ENCODE measurements around the gene RPL7A. TPM values are rescaled to one million over a fixed set of nuclear protein-coding genes. Genes with fewer than 3 reads are reported as not detected.

Gene RPL7A
- total and polyA plus RNA-seq, 2 donors (not counting 3 experiments of a cell fraction or from before 2014, with no cell fraction given) = 2,112 to 2,329 TPM

DNA sequence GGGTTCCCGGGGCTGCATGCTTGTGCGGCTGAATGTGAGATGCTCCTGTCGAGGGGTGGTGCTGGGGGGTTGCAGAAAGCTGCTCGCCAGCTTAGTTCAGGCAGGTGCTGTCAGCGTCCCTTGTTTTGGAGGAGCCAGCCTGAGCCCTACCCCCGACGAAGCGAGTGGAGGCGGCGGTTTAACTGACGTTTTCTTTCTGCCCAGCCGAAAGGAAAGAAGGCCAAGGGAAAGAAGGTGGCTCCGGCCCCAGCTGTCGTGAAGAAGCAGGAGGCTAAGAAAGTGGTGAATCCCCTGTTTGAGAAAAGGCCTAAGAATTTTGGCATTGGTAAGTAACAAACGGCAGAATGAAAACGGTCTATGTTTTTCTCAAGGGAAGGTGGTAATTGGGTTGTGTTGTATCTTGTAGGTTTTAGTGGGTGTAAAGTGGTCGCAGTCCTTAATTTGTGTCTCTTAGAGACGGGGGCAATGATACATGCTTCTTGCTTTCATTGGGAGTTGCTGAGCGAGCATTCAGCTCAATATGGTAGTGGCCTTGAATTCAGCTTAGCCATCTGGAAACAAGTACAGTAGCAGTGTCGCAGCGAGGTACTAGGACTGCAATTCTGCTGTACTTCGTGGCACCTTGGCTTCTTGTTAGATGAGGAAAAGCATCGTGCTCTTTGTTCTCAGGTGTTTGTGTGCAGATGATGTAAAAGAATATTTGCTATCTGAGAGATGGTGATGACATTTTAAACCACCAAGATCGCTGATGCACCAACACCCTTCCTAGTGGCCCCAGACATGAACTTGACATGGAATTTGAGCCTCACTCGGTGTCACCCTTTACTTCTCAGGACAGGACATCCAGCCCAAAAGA is 928 bp downstream of the RPL7A start:
- TF ChIP-seq POLR2A (IDR thresholded peaks at IDR 0.05; ENCODE audit: low read depth, low read length) (peak; percentile 26), GATA2 (IDR thresholded peaks at IDR 0.05; ENCODE audit: insufficient read depth, insufficient read length, low read depth, low read length) (no peak)
- Histone ChIP-seq H3K9ac (replicated peaks; ENCODE audit: extremely low read depth, insufficient read depth, low read length) (peak overlapping the region; percentile 98), H3K4me3 (replicated peaks in 1 of 3; ENCODE audit: insufficient read depth in 1 of 3, low read depth in 1 of 3, low read length in 3 of 3) (peak overlapping the region; percentile 69 to 84 (median 83)), H3K27me3 (ENCODE audit: control insufficient read depth in 2 of 2, insufficient read depth in 2 of 2, low read length in 2 of 2) (no peaks in the 10 kb centered on the region), H3K27ac (ENCODE audit: insufficient read depth, low read depth, low read length) (peak overlapping the region; percentile 91), H3K36me3 (ENCODE audit: control insufficient read depth in 2 of 2, extremely low read depth in 1 of 2, insufficient read depth in 2 of 2, low read length in 2 of 2) (peaks cover 15 to 40% of the 10 kb centered on the region in 2 experiments), H3K4me1 (ENCODE audit: control insufficient read depth, extremely low read depth, insufficient read depth, low read length) (peaks cover 14% of the 10 kb centered on the region), H2AFZ (ENCODE audit: low read depth, low read length) (no peak overlapping the region), H3K79me2 (ENCODE audit: control insufficient read depth, insufficient read depth, low read length) (peaks cover 40% of the 10 kb centered on the region), H3K4me2 (ENCODE audit: insufficient read depth, low read length) (peak overlapping the region; percentile 93), H3K9me3 (replicated peaks; ENCODE audit: control insufficient read depth, insufficient read depth, low read length) (no peaks in the 10 kb centered on the region), H3K9me1 (replicated peaks; ENCODE audit: control insufficient read depth, extremely low read depth, insufficient read depth, low read length) (no peaks in the 10 kb centered on the region), H4K20me1 (replicated peaks; ENCODE audit: control insufficient read depth, extremely low read depth, insufficient read depth, low read length) (no peaks in the 10 kb centered on the region)
- ChIA-PET CTCF (interaction anchor here (1.1 kb wide), 2 partner anchors 20 to 29 kb away, joined by 3 read pairs; no protein-coding TSS in a partner anchor), POLR2A (interaction anchor here (1.1 to 1.7 kb wide), 3 partner anchors 8 to 111 kb away, joined by 8 to 10 read pairs (median 10); partner anchors contain the start of genes CACFD1, STKLD1, SURF1 and SURF2)
- BruUV-seq (replicated peaks) = no TSS peak
- DNase-seq (ENCODE audit: low read depth, low spot score) = no peak
- intact Hi-C loops (cut with micrococcal nuclease) = loop anchor here (1.0 to 5.0 kb wide), 2 partner anchors 27 to 162 kb away; partner anchors contain the start of genes STKLD1 and SURF4
- dilution Hi-C loops (cut with MboI; ENCODE audit: extremely low pct_ligation_motif_present, low sequenced_read_pairs) = no loop called here
- FAIRE-seq = peak; percentile 18

DNA sequence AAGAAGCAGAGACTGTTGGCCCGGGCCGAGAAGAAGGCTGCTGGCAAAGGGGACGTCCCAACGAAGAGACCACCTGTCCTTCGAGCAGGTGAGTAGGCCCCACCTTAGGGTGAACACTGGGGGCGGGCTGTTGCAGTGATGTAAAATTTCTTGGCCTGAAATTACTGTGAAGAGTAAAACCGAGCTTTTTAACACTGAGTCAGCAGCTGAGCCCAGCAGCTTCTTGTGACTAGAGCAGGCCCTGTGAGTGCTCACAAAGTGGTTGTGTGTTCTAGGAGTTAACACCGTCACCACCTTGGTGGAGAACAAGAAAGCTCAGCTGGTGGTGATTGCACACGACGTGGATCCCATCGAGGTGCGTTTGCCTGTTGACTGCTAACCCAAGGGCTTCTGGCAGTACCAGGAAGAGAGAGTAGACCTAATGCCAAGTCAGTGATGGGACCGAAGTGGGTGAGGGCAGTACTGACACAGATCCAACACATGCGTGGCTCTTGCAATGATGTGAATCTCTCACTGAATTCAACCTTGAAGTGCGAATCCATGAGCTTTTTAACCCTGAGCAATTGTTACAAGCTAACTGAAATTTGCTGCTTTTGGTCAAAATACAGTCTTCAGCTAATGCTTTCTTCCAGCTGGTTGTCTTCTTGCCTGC is 2.1 kb downstream of the RPL7A start:
- peaks cover 15 to 34% of the 10 kb centered on the region in 2 experiments for H3K36me3 ChIP-seq (ENCODE audit: control insufficient read depth in 2 of 2, extremely low read depth in 1 of 2, insufficient read depth in 2 of 2, low read length in 2 of 2)

More for the DNA sequence above, 2.1 kb downstream of the RPL7A start:
- Histone ChIP-seq H2AFZ (ENCODE audit: low read depth, low read length) (no peak overlapping the region), H3K79me2 (ENCODE audit: control insufficient read depth, insufficient read depth, low read length) (peaks cover 40% of the 10 kb centered on the region), H3K9me3 (replicated peaks; ENCODE audit: control insufficient read depth, insufficient read depth, low read length) (no peaks in the 10 kb centered on the region), H3K9me1 (replicated peaks; ENCODE audit: control insufficient read depth, extremely low read depth, insufficient read depth, low read length) (no peaks in the 10 kb centered on the region), H4K20me1 (replicated peaks; ENCODE audit: control insufficient read depth, extremely low read depth, insufficient read depth, low read length) (no peaks in the 10 kb centered on the region), H3K4me2 (ENCODE audit: insufficient read depth, low read length) (peak overlapping the region; percentile 93), H3K4me1 (ENCODE audit: control insufficient read depth, extremely low read depth, insufficient read depth, low read length) (peaks cover 14% of the 10 kb centered on the region), H3K27ac (ENCODE audit: insufficient read depth, low read depth, low read length) (no peak overlapping the region), H3K9ac (replicated peaks; ENCODE audit: extremely low read depth, insufficient read depth, low read length) (peak overlapping the region; percentile 98), H3K27me3 (ENCODE audit: control insufficient read depth in 2 of 2, insufficient read depth in 2 of 2, low read length in 2 of 2) (no peaks in the 10 kb centered on the region), H3K4me3 (replicated peaks in 1 of 3; ENCODE audit: insufficient read depth in 1 of 3, low read depth in 1 of 3, low read length in 3 of 3) (peak overlapping the region in 1 of 3 experiments; percentile 84)
- no TSS peak for BruUV-seq (replicated peaks)
- TF ChIP-seq POLR2AphosphoS5 (IDR thresholded peaks at IDR 0.05; ENCODE audit: insufficient read depth, low read depth, low read length) = no peak
- TF ChIP-seq POLR2A (IDR thresholded peaks at IDR 0.05; ENCODE audit: low read depth, low read length) = peak; percentile 25
- no peak for TF ChIP-seq JUN (IDR thresholded peaks at IDR 0.05; ENCODE audit: borderline replicate concordance, insufficient read depth, insufficient read length, low read depth)
- no peak for TF ChIP-seq EZH2 (IDR thresholded peaks at IDR 0.05; ENCODE audit: borderline replicate concordance, low read depth, low read length, severe bottlenecking)
- TF ChIP-seq CTCF (IDR thresholded peaks at IDR 0.05; ENCODE audit: extremely low read depth in 1 of 2, insufficient read depth in 1 of 2, low read depth in 1 of 2, low read length in 2 of 2) = no peak
- TF ChIP-seq FOS (IDR thresholded peaks at IDR 0.05; ENCODE audit: borderline replicate concordance, insufficient read depth, low read length) = no peak
- no peak for TF ChIP-seq MAX (IDR thresholded peaks at IDR 0.05; ENCODE audit: insufficient read depth, insufficient read length)
- TF ChIP-seq MYC (IDR thresholded peaks at IDR 0.05; ENCODE audit: low read depth, low read length) = no peak
- DNase-seq (ENCODE audit: low read depth, low spot score) (no peak), FAIRE-seq (no peak)
- dilution Hi-C loops (cut with MboI; ENCODE audit: extremely low pct_ligation_motif_present, low sequenced_read_pairs) = no loop called here
- intact Hi-C loops (cut with micrococcal nuclease) = loop anchor here (5.0 kb wide), 1 partner anchor 163 kb away; no protein-coding TSS in a partner anchor
- CTCF ChIA-PET = interaction anchor here (0.6 to 1.4 kb wide), 2 partner anchors 24 to 1992 kb away, joined by 3 read pairs; no protein-coding TSS in a partner anchor
- POLR2A ChIA-PET = interaction anchor here (0.8 kb wide), 1 partner anchor 19 kb away, joined by 3 read pairs; no protein-coding TSS in a partner anchor
